Hematopoietic multipotent progenitor cell (in vitro differentiated cells): ENCODE measurements around the gene ZNF791. TPM values are rescaled to one million over a fixed set of nuclear protein-coding genes. Genes with fewer than 3 reads are reported as not detected.
A peak's percentile ranks its signal among the peaks of the same experiment; 100 is the strongest.
"Not testable (repeated sequence)": the region's sequence is repeated elsewhere in the genome, so short reads cannot be mapped to it uniquely, and the experiment has no call there.

Experiments used
- DNase-seq, 3 donors: peaks; one replicate each; pipeline ENCODE4 v3.0.0-alpha.2; 2011 to 2015; ENCODE audit warnings: low read depth in 2 of 3, low spot score in 2 of 3
- total RNA-seq: library from RNA; depleted of rRNA; stranded (reverse); fragments of >200 nt; gene quantifications from one replicate; pipeline ENCODE4 v1.2.3, GENCODE V29; 2012

ZNF791 gene
- total RNA-seq, 1 donor: 9.4 TPM

DNA sequence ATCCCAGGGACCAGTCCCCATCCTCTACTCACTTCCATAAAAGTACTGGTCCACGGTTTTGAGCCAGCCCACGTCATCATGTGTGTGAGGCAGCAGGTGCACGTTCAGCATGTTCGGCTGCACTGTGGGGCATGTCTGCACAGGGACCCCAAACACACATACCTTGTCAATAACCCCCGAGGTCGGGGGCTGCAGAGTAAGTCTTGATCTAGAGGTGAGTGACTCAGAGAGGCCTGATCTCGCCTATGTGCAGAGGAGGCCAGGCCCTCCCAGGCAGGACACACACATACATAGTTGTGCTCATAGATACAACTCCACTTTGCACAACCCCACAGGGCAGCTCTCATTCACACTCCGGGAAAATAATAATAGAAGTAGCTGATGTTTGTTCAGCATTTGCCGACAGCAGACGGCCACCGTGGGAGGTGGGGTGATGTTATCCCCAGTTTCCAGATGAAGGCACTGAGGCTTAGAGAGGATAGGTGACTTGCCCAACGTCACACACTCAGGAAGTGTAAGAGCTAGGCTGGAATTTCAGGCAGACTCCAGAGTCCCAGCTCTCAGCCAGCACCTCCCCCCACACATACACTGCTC lies 55.0 kb downstream of the ZNF791 start:
- DNase-seq: peak in 1 of 3 donors; percentile 20

DNA sequence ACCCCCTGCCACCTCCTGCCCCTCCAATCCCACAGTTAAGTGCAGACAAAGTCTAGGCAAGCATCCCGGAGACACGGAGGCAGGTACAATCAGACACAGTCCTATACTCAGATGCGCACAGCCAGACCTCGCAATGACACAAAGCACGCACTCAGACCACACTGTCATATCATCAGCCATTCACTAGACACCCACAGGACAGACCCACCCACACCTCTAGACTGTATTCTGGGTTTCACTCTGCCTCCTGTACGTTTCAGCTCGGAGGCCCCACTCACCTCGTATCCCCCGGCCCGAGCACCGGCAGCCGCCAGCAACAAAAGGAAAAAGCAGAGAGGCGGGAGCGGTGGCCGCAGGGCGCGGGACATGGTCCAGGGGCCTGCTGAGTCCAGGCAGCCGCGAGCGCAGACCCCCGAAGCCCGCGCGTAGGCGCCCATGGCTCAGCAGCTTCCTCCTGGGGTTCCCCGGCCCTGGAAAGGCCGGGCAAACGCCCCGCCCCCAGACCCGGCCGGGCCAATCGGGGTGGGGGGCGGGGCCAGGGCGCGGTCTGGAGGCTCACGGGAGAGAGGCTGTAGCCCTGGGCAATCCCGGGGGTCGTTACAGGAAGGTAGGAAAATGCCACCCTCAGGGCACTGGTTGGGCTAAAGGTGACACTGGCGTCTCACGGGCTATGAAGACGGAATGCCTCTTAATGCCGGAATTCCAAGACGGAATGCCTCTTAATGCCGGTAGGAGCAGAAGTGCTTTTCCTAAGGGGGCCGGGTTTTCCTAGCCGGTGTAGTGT lies 55.7 kb downstream of the ZNF791 start, which contains the start of the genes MAN2B1 and WDR83:
TSS of gene MAN2B1 (minus strand) at position 478 of the 784 bp plus-strand sequence. CDS start at position 437, 41 bp downstream.
TSS of gene WDR83 (plus strand) at position 543 of the 784 bp plus-strand sequence. CDS start 2,984 bp downstream, outside the sequence.
- peak; percentile 70 to 83 (median 83) for DNase-seq

- DNase-seq: no peak
These were observed 57.1 kb downstream of the ZNF791 start for GRCh38 chr19:12667731-12668302.

GRCh38 chr19:12668346-12668745 lies 57.6 kb downstream of the ZNF791 start:
- DNase-seq: no peak

- DNase-seq: peak; percentile 40 to 67 (median 66)
These were observed 58.2 kb downstream of the ZNF791 start for GRCh38 chr19:12668932-12669269.

GRCh38 chr19:12669270-12670158 lies 58.8 kb downstream of the ZNF791 start:
- DNase-seq: peak; percentile 79 to 83 (median 83)

DNA sequence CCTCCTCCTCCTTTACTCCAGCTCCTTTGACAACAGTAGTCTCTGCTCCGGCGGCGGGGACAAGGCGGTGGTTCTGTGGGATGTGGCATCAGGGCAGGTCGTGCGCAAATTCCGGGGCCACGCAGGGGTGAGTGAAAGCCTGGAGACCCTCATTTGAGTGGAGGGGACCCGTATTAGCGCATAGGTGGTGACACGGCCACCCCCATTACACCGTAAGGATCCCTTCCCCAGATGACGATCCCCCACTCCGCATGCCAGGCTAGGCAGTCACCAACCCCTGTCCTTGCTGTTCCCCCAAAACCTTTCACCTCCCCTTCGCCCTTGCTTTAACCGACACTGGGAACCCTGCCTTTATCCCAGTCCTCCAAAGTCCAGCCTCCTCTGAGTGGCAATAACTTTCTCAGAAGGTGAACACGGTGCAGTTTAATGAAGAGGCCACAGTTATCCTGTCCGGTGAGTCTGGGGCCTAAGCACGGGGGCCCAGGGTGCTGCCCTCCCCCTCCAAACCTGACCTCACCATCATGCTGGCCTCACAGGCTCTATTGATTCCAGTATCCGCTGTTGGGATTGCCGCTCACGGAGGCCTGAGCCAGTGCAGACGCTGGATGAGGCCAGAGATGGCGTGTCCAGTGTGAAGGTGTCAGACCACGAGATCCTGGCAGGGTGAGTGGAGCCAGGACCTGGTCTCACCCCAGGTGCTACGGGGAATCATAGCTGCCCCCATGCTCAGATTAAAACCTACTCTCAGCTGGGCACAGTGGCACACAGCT lies 59.6 kb downstream of the ZNF791 start:
- no peak for DNase-seq

- DNase-seq: no peak
These were observed 62.0 kb downstream of the ZNF791 start for GRCh38 chr19:12672744-12673143.

DNA sequence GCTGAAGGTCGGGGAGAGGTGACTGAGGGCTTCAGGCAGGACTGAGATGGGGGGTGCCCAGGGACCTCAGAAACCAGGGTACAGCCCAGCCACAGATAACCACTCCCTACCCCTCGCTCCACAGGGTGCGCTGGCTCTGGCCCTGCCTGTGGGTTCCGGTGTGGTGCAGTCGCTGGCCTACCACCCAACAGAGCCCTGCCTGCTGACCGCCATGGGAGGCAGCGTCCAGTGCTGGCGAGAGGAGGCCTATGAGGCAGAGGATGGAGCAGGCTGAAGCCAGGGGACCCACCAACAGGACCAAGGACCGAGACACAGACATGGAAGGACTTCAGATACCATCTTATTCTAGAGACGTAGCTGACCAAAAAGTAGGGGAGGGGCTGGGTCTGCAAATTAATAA lies 64.7 kb downstream of the ZNF791 start:
- DNase-seq: no peak

DNA sequence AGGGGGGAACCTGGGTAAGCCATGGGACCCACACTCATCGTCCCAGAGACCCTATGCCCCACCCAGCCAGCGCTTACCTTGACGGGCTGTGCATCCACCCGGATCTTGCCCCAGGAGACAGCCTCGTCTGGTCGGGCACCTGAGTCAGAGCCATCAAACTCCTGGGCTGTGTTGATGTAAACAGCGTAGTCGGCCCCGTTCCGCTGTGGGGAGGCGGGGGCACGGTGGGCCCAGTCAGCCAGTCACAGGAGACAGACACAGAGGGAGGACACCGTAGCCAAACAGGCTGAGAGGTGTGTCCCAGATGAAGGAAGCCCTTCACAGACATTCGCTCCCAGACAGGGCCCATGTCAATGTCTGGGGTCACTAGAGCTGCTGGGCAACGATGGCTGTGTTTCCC lies 65.2 kb downstream of the ZNF791 start:
- no peak for DNase-seq

DNA sequence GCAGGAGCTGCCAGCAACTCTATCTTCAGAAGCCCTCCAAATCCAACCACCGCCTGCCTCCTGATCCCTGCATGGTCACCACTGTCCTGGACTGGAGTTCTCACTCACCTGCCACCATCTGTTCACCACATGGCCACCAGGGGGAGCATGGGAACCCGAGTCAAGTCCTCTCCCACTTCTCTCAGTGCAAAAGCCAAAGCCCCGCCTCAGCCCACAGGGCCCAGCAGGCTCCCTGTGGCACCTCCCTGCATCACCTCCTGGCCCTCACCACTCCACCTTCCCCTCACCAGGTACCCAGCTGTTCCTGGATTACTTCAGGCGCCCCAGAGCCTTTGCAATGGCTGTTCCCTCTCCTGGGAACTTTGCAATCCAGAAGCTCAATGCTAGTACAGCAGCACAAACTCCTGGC lies 65.7 kb downstream of the ZNF791 start:
- peak; percentile 53 to 88 (median 79) for DNase-seq

- DNase-seq: no peak
These were observed 66.2 kb downstream of the ZNF791 start for GRCh38 chr19:12676928-12677327.

DNA sequence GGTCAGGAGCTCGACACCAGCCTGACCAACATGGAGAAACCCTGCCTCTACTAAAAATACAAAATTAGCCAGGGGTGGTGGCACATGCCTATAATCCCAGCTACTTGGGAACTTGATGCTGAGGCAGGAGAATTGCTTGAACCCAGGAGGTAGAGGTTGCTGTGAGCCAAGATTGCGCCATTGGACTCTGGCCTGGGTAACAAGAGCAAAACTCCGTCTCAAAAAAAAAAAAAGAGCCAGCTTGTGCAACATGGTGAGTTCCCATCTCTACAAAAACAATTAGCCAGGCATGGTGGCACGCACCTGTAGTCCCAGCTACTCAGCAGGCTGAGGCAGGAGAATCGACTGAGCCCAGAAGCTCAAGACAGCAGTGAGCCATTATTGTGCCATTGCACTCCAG lies 67.3 kb downstream of the ZNF791 start:
- DNase-seq: not testable (repeated sequence)

DNA sequence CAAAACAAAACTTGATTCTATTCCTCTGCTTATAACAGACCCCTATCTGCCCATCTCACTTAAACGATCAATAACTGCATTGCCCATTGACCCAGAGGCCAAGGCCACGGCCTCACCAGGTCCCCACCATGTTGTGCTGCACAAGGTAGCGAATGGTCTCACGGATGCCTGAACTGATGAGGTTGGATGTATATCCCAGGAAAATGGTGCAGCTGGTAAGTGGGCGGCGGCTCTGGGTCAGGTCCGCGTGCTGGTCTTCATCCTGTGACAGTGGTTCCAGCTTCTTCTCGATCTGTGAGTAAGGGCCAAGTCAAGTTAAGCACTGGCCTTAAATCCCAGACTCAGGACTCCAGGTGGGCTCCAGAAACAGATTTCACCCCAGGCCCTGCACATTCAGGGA lies 69.3 kb downstream of the ZNF791 start:
- no peak for DNase-seq

- peak; percentile 92 to 98 (median 98) for DNase-seq
These were observed 70.6 kb downstream of the ZNF791 start, which contains the start of gene DHPS for GRCh38 chr19:12681074-12681987. TSS of gene DHPS (minus strand) at chr19:12681880. CDS start at chr19:12681766, 114 bp downstream.
